ENCODE measurements around the gene ETV3.

DNA sequence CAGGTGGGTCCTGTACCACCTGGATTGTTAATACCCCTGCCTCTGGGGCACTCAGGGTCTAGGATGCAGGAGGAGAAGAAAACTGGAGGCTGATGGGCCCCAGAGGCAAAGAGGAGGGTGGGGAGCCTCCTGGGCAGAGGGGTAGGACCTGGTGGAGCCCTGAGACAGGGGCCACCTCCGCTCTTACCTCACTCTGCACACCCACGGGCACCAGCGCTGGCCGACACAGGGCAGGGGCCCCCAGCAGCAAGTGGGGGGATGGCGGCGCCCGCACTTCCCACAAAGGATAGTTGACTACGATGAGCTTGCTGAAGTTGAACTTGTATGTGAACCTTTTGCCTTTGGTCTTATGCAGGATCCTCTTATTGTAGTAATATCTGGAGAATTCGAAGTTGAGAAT lies 39.7 kb downstream of the ETV3 start:
- TF ChIP-seq, protein P1, sequence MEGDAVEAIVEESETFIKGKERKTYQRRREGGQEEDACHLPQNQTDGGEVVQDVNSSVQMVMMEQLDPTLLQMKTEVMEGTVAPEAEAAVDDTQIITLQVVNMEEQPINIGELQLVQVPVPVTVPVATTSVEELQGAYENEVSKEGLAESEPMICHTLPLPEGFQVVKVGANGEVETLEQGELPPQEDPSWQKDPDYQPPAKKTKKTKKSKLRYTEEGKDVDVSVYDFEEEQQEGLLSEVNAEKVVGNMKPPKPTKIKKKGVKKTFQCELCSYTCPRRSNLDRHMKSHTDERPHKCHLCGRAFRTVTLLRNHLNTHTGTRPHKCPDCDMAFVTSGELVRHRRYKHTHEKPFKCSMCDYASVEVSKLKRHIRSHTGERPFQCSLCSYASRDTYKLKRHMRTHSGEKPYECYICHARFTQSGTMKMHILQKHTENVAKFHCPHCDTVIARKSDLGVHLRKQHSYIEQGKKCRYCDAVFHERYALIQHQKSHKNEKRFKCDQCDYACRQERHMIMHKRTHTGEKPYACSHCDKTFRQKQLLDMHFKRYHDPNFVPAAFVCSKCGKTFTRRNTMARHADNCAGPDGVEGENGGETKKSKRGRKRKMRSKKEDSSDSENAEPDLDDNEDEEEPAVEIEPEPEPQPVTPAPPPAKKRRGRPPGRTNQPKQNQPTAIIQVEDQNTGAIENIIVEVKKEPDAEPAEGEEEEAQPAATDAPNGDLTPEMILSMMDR (IDR thresholded peaks at IDR 0.05; ENCODE audit: low read depth, low read length), result no peak
- no peak for TF ChIP-seq POLR2A (IDR thresholded peaks at IDR 0.05; ENCODE audit: extremely low read depth, insufficient read length)

Measured in NB4 (cell line).